HG03108 (cell line): ENCODE results near the gene PIP5K1A.
"Not testable (repeated sequence)": the region's sequence is repeated elsewhere in the genome, so short reads cannot be mapped to it uniquely, and the experiment has no call there.

Experiments used
- ATAC-seq: cut with Tn5 transposase; IDR thresholded peaks from one replicate; pipeline ENCODE4 v1.9.1; 2021; ENCODE audit warnings: moderate library complexity; ENCODE audit not compliant: unreplicated experiment

PIP5K1A gene

GRCh38 chr1:151198254-151199127 is at the start of gene PIP5K1A:
TSS of gene PIP5K1A (plus strand) at chr1:151198552. CDS start at chr1:151198997, 445 bp downstream.
- ATAC-seq, result peak; percentile 90

GRCh38 chr1:151156515-151156819 is 41.9 kb upstream of the PIP5K1A start, which contains the start of gene TNFAIP8L2:
TSS of gene TNFAIP8L2 (plus strand) at chr1:151156649. CDS start at chr1:151158698, 2,049 bp downstream.
- peak; percentile 54 for ATAC-seq

GRCh38 chr1:151157067-151157531 is 41.3 kb upstream of the PIP5K1A start:
- no peak for ATAC-seq

- no peak for ATAC-seq
Observed at GRCh38 chr1:151158326-151158725, 40.0 kb upstream of the PIP5K1A start.

- no peak for ATAC-seq
Observed at GRCh38 chr1:151158751-151159251, 39.6 kb upstream of the PIP5K1A start.

- ATAC-seq, result no peak
Observed at GRCh38 chr1:151159373-151159772, 39.0 kb upstream of the PIP5K1A start.

- no peak for ATAC-seq
Observed at GRCh38 chr1:151164732-151165280, 33.5 kb upstream of the PIP5K1A start.

GRCh38 chr1:151165281-151165737 is 33.0 kb upstream of the PIP5K1A start:
- ATAC-seq, result no peak

- peak; percentile 83 for ATAC-seq
Observed at GRCh38 chr1:151165738-151166504, 32.4 kb upstream of the PIP5K1A start, which contains the start of the genes LYSMD1 and SCNM1. TSS of gene LYSMD1 (minus strand) at chr1:151165902. CDS start at chr1:151165258, 644 bp downstream. TSS of gene SCNM1 (plus strand) at chr1:151166144. CDS start at chr1:151166153, 9 bp downstream.

GRCh38 chr1:151166505-151166956 is 31.8 kb upstream of the PIP5K1A start:
- peak; percentile 3 for ATAC-seq

GRCh38 chr1:151167116-151167515 is 31.2 kb upstream of the PIP5K1A start:
- no peak for ATAC-seq

- ATAC-seq, result no peak
Observed at GRCh38 chr1:151171190-151171589, 27.2 kb upstream of the PIP5K1A start.

GRCh38 chr1:151175041-151175741 is 23.2 kb upstream of the PIP5K1A start:
- ATAC-seq, result no peak

GRCh38 chr1:151175863-151176262 is 22.5 kb upstream of the PIP5K1A start, which contains the start of gene TMOD4:
TSS of gene TMOD4 (minus strand) at chr1:151175981. CDS start at chr1:151174875, 1,106 bp downstream.
- no peak for ATAC-seq

- no peak for ATAC-seq
Observed at GRCh38 chr1:151176514-151177045, 21.8 kb upstream of the PIP5K1A start.

GRCh38 chr1:151184211-151184610 is 14.1 kb upstream of the PIP5K1A start:
- ATAC-seq, result no peak

GRCh38 chr1:151187205-151187604 is 11.1 kb upstream of the PIP5K1A start:
- ATAC-seq, result no peak

GRCh38 chr1:151188667-151189066 is 9.7 kb upstream of the PIP5K1A start:
- not testable (repeated sequence) for ATAC-seq

GRCh38 chr1:151189637-151190445 is 8.5 kb upstream of the PIP5K1A start, which contains the start of gene VPS72:
TSS of gene VPS72 (minus strand) at chr1:151190197. CDS start at chr1:151190121, 76 bp downstream.
- peak; percentile 92 for ATAC-seq
